ENCODE results near the gene IL7R.

- TF ChIP-seq, protein P1, sequence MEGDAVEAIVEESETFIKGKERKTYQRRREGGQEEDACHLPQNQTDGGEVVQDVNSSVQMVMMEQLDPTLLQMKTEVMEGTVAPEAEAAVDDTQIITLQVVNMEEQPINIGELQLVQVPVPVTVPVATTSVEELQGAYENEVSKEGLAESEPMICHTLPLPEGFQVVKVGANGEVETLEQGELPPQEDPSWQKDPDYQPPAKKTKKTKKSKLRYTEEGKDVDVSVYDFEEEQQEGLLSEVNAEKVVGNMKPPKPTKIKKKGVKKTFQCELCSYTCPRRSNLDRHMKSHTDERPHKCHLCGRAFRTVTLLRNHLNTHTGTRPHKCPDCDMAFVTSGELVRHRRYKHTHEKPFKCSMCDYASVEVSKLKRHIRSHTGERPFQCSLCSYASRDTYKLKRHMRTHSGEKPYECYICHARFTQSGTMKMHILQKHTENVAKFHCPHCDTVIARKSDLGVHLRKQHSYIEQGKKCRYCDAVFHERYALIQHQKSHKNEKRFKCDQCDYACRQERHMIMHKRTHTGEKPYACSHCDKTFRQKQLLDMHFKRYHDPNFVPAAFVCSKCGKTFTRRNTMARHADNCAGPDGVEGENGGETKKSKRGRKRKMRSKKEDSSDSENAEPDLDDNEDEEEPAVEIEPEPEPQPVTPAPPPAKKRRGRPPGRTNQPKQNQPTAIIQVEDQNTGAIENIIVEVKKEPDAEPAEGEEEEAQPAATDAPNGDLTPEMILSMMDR (IDR thresholded peaks at IDR 0.05): no peak
- TF ChIP-seq POLR2A (IDR thresholded peaks at IDR 0.05) (no peak), EP300 (IDR thresholded peaks at IDR 0.05) (no peak)
Observed at GRCh38 chr5:35853631-35854030, 3.1 kb upstream of the IL7R start.

Measured in ovary (tissue), 3 donors.